Liver (tissue), 3 donors: ENCODE measurements around the gene DPYD.

Experiments used
- ATF3 ChIP-seq: IDR thresholded peaks from 2 replicates; pipeline ENCODE4 v1.6.1; 2016; ENCODE audit warnings: antibody characterized with exemption
- CTCF ChIP-seq: fragments of 150-350 bp; IDR thresholded peaks from 2 replicates; pipeline ENCODE4 v1.5.1; 2017; ENCODE audit warnings: improper control_type of control experiment, low read depth, low read length; ENCODE audit not compliant: missing input control
- EGR1 ChIP-seq, 2 donors: IDR thresholded peaks; 2 replicates each; pipeline ENCODE4 v1.6.1; 2016 to 2018; ENCODE audit warnings: antibody characterized with exemption in 2 of 2, low read depth in 2 of 2
- FOXA1 ChIP-seq: IDR thresholded peaks from 2 replicates; pipeline ENCODE4 v1.6.1; 2016; ENCODE audit warnings: antibody characterized with exemption
- JUND ChIP-seq, 2 donors: IDR thresholded peaks; 2 replicates each; pipeline ENCODE4 v1.6.1; 2016; ENCODE audit warnings: antibody characterized with exemption in 2 of 2
- MAX ChIP-seq: IDR thresholded peaks from 2 replicates; pipeline ENCODE4 v1.6.1; 2016; ENCODE audit warnings: antibody characterized with exemption
- RAD21 ChIP-seq, 2 donors: IDR thresholded peaks; 2 replicates each; pipeline ENCODE4 v1.6.1; 2016; ENCODE audit warnings: antibody characterized with exemption in 2 of 2, mild to moderate bottlenecking in 2 of 2
- RXRA ChIP-seq, 2 donors: IDR thresholded peaks; 2 replicates each; pipeline ENCODE4 v1.6.1; 2017 to 2018; ENCODE audit warnings: antibody characterized with exemption in 2 of 2, mild to moderate bottlenecking in 1 of 2
- TAF1 ChIP-seq: conservative IDR thresholded peaks from 2 replicates; pipeline ENCODE4 v1.6.1; 2016; ENCODE audit warnings: antibody characterized with exemption, mild to moderate bottlenecking
- ZBTB33 ChIP-seq: IDR thresholded peaks from 2 replicates; pipeline ENCODE4 v1.6.1; 2016; ENCODE audit warnings: antibody characterized with exemption
- donor health status: healthy.
- donor health status: healthy.

DNA sequence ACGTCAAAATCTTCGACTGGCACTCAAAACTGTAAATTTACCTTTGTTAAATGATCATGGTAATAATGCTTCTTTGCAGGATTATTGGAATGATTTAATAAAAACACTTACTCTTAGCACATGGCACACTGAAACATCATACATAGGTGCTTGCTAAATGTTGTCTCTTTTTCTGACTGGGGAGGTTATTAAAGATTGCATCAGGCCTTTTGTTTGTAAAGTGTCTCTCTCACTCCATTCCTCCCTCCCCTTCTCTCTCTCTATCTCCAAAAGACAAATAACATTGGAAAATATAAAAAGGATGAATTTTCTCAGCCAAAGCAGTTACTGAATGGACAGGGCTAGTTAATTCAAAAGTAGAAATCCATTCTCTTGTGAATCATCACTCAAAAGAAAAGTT is 404.2 kb downstream of the DPYD start:
- no peak for TF ChIP-seq CTCF
- no peak for TF ChIP-seq TAF1
- TF ChIP-seq MAX, result no peak
- TF ChIP-seq ATF3, result peak; percentile 58
- TF ChIP-seq ZBTB33, result peak; percentile 14
- no peak for TF ChIP-seq JUND (IDR thresholded peaks at IDR 0.05)
- TF ChIP-seq RXRA (IDR thresholded peaks at IDR 0.05), result peak in 1 of 2 donors; percentile 7
- peak in 1 of 2 donors; percentile 19 for TF ChIP-seq RAD21 (IDR thresholded peaks at IDR 0.05)
- no peak for TF ChIP-seq FOXA1
- no peak for TF ChIP-seq EGR1 (IDR thresholded peaks at IDR 0.05; ENCODE audit: low read depth in 2 of 2)
